Stomach (tissue), 4 donors: ENCODE results near the gene UTRN.

Experiments used
- POLR2AphosphoS5 ChIP-seq, 3 donors: sonication (generic); formaldehyde crosslinking; IDR thresholded peaks; one replicate each; pipeline ENCODE4 v1.6.1; 2016; ENCODE audit warnings: antibody characterized with exemption in 3 of 3
- TF ChIP-seq, protein P1 (sequence below), 7 experiments: fragments of 450-650 bp in 4 of 7; fragments of 200-600 bp in 3 of 7; sonication (generic) in 3 of 7; IDR thresholded peaks; one replicate each; pipeline ENCODE4 v1.5.1; 2016 to 2019; ENCODE audit warnings: antibody characterized with exemption in 7 of 7, control low read depth in 2 of 7, mild to moderate bottlenecking in 1 of 7

GRCh38 chr6:144332177-144332576 is 47.0 kb downstream of the UTRN start:
- TF ChIP-seq, protein P1, sequence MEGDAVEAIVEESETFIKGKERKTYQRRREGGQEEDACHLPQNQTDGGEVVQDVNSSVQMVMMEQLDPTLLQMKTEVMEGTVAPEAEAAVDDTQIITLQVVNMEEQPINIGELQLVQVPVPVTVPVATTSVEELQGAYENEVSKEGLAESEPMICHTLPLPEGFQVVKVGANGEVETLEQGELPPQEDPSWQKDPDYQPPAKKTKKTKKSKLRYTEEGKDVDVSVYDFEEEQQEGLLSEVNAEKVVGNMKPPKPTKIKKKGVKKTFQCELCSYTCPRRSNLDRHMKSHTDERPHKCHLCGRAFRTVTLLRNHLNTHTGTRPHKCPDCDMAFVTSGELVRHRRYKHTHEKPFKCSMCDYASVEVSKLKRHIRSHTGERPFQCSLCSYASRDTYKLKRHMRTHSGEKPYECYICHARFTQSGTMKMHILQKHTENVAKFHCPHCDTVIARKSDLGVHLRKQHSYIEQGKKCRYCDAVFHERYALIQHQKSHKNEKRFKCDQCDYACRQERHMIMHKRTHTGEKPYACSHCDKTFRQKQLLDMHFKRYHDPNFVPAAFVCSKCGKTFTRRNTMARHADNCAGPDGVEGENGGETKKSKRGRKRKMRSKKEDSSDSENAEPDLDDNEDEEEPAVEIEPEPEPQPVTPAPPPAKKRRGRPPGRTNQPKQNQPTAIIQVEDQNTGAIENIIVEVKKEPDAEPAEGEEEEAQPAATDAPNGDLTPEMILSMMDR (IDR thresholded peaks at IDR 0.05), result no peak
- no peak for TF ChIP-seq POLR2AphosphoS5 (IDR thresholded peaks at IDR 0.05)
